ENCODE data around the gene NTNG1. TPM values are rescaled to one million over a fixed set of nuclear protein-coding genes. Genes with fewer than 3 reads are reported as not detected.

NTNG1 gene
- total and polyA plus RNA-seq, 4 donors = 0.72 to 26.7 (median 3.9) TPM

GRCh38 chr1:107123741-107124140 lies 17.1 kb upstream of the NTNG1 start:
- H3K27me3 ChIP-seq (ENCODE audit: control insufficient read depth in 3 of 3, insufficient read depth in 3 of 3, low read length in 2 of 3) = peaks cover 0 to 3% (median 0%) of the 10 kb centered on the region in 3 donors
- no peaks in the 10 kb centered on the region for H3K9me3 ChIP-seq (ENCODE audit: control insufficient read depth in 4 of 4, insufficient read depth in 3 of 4, low read length in 3 of 4)
- no peaks in the 10 kb centered on the region for H3K36me3 ChIP-seq (ENCODE audit: control insufficient read depth in 4 of 4, insufficient read depth in 4 of 4, low read length in 4 of 4)
- H3K4me1 ChIP-seq (ENCODE audit: control insufficient read depth in 5 of 5, insufficient read depth in 5 of 5, low read length in 5 of 5) = no peaks in the 10 kb centered on the region
- ATAC-seq (ENCODE audit: insufficient read depth, low FRiP score) (no peak), DNase-seq (no peak)
- no peak for TF ChIP-seq CTCF (IDR thresholded peaks at IDR 0.05; ENCODE audit: control extremely low read depth, extremely low read depth)
- H3K4me3 ChIP-seq = no peak overlapping the region
- 76 to 100% methylated on average over 1 of the region's 1 CpG for WGBS, 2 donors
- no peak overlapping the region for H3K27ac ChIP-seq (ENCODE audit: low read depth in 1 of 2, low read length in 1 of 2)
- H3K9ac ChIP-seq (ENCODE audit: insufficient read depth in 1 of 2, low read length in 2 of 2) = no peak overlapping the region

GRCh38 chr1:107124694-107125093 lies 16.1 kb upstream of the NTNG1 start:
- DNase-seq = no peak
- H3K36me3 ChIP-seq (ENCODE audit: control insufficient read depth in 4 of 4, insufficient read depth in 4 of 4, low read length in 4 of 4) = no peaks in the 10 kb centered on the region
- peaks cover 0 to 3% (median 0%) of the 10 kb centered on the region in 3 donors for H3K27me3 ChIP-seq (ENCODE audit: control insufficient read depth in 3 of 3, insufficient read depth in 3 of 3, low read length in 2 of 3)
- no peak overlapping the region for H3K9ac ChIP-seq (ENCODE audit: insufficient read depth in 1 of 2, low read length in 2 of 2)
- no peak overlapping the region for H3K4me3 ChIP-seq
- 58 to 71% methylated on average over 2 of the region's 2 CpGs for whole genome bisulfite sequencing, 2 donors
- no peaks in the 10 kb centered on the region for H3K9me3 ChIP-seq (ENCODE audit: control insufficient read depth in 4 of 4, insufficient read depth in 3 of 4, low read length in 3 of 4)
- no peak overlapping the region for H3K27ac ChIP-seq (ENCODE audit: low read depth in 1 of 2, low read length in 1 of 2)
- no peak for ATAC-seq (ENCODE audit: insufficient read depth, low FRiP score)
- TF ChIP-seq CTCF (IDR thresholded peaks at IDR 0.05; ENCODE audit: control extremely low read depth, extremely low read depth) = no peak
- H3K4me1 ChIP-seq (ENCODE audit: control insufficient read depth in 5 of 5, insufficient read depth in 5 of 5, low read length in 5 of 5) = no peaks in the 10 kb centered on the region

- Histone ChIP-seq H3K9ac (ENCODE audit: insufficient read depth in 1 of 2, low read length in 2 of 2) (no peak overlapping the region), H3K4me1 (ENCODE audit: control insufficient read depth in 5 of 5, insufficient read depth in 5 of 5, low read length in 5 of 5) (no peaks in the 10 kb centered on the region), H3K27ac (ENCODE audit: low read depth in 1 of 2, low read length in 1 of 2) (no peak overlapping the region), H3K36me3 (ENCODE audit: control insufficient read depth in 4 of 4, insufficient read depth in 4 of 4, low read length in 4 of 4) (no peaks in the 10 kb centered on the region), H3K27me3 (ENCODE audit: control insufficient read depth in 3 of 3, insufficient read depth in 3 of 3, low read length in 2 of 3) (peaks cover 0 to 3% (median 0%) of the 10 kb centered on the region in 3 donors), H3K9me3 (ENCODE audit: control insufficient read depth in 4 of 4, insufficient read depth in 3 of 4, low read length in 3 of 4) (no peaks in the 10 kb centered on the region), H3K4me3 (no peak overlapping the region)
- TF ChIP-seq CTCF (IDR thresholded peaks at IDR 0.05; ENCODE audit: control extremely low read depth, extremely low read depth) = no peak
- 61 to 80% methylated on average over 1 of the region's 1 CpG for WGBS, 2 donors
- ATAC-seq (ENCODE audit: insufficient read depth, low FRiP score) (no peak), DNase-seq (no peak)
These were observed 8.6 kb upstream of the NTNG1 start for GRCh38 chr1:107132195-107132594.

DNA sequence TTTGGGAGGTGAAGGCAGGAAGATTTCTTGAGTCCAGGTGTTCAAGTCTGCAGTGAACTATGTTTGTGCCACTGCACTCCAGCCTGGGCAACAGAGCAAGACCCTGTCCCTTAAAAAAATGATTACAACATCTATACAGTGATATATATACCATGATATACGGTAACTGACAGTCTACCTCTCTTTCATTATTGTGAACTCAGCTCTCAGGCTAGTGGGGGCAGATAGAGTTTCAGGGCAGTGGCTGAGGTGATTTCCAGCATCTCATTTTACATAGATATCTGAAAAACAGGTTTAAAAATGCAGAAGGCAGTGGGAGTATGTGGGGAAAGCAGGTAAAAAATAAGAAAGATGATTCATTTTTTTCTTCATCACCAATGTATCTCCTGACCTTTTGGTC lies 8.1 kb upstream of the NTNG1 start:
- H3K27me3 ChIP-seq (ENCODE audit: control insufficient read depth in 3 of 3, insufficient read depth in 3 of 3, low read length in 2 of 3) = peaks cover 0 to under 1% (median 0%) of the 10 kb centered on the region in 3 donors
- DNase-seq = no peak
- WGBS, 2 donors = 90 to 91% methylated on average over 1 of the region's 1 CpG

More for the DNA sequence above, 8.1 kb upstream of the NTNG1 start:
- ATAC-seq (ENCODE audit: insufficient read depth, low FRiP score) = no peak
- Histone ChIP-seq H3K27ac (ENCODE audit: low read depth in 1 of 2, low read length in 1 of 2) (no peak overlapping the region), H3K4me1 (ENCODE audit: control insufficient read depth in 5 of 5, insufficient read depth in 5 of 5, low read length in 5 of 5) (no peaks in the 10 kb centered on the region), H3K36me3 (ENCODE audit: control insufficient read depth in 4 of 4, insufficient read depth in 4 of 4, low read length in 4 of 4) (no peaks in the 10 kb centered on the region), H3K9ac (ENCODE audit: insufficient read depth in 1 of 2, low read length in 2 of 2) (no peak overlapping the region), H3K4me3 (no peak overlapping the region), H3K9me3 (ENCODE audit: control insufficient read depth in 4 of 4, insufficient read depth in 3 of 4, low read length in 3 of 4) (no peaks in the 10 kb centered on the region)
- no peak for TF ChIP-seq CTCF (IDR thresholded peaks at IDR 0.05; ENCODE audit: control extremely low read depth, extremely low read depth)
